ENCODE results near the gene SMC4.
A peak's percentile ranks its signal among the peaks of the same experiment; 100 is the strongest.

The SMC4 gene

DNA sequence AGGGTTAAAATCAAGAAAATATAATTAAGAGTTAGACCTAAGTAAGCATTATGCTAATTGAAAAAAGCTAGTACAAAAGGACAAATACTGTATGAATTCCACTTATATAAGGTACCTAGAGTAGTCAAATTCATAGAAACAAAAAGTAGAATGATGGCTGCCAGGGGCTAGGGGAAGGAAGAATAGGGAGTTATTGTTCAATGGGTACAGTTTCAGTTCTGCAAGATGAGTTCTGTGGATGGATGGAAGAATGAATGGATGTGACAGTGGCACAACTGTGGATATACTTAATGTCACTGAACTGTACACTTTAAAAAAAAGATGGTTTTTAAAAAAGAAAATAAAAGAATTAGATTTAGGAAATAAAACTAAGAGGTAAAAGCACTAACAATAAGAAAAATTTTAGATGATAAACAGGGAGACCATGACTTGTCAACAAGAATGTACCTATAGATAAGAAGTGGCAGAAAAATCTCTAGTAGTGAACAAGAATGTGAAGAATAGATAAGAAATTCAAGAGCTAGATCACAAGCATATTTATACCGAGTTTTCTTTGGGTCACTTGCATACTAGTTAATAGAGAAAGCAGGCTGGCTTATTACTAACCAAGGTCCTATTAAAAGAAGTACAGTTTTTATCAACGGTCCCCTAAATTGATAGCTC lies 6.0 kb upstream of the SMC4 start:
- DNase-seq (ENCODE audit: low read depth): no peak
- TF ChIP-seq, protein P1, sequence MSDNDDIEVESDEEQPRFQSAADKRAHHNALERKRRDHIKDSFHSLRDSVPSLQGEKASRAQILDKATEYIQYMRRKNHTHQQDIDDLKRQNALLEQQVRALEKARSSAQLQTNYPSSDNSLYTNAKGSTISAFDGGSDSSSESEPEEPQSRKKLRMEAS (IDR thresholded peaks at IDR 0.05; ENCODE audit: low read depth, low read length): no peak
- TF ChIP-seq POLR2A (IDR thresholded peaks at IDR 0.05; ENCODE audit: extremely low read depth, insufficient read length): no peak
- TF ChIP-seq, protein P2, sequence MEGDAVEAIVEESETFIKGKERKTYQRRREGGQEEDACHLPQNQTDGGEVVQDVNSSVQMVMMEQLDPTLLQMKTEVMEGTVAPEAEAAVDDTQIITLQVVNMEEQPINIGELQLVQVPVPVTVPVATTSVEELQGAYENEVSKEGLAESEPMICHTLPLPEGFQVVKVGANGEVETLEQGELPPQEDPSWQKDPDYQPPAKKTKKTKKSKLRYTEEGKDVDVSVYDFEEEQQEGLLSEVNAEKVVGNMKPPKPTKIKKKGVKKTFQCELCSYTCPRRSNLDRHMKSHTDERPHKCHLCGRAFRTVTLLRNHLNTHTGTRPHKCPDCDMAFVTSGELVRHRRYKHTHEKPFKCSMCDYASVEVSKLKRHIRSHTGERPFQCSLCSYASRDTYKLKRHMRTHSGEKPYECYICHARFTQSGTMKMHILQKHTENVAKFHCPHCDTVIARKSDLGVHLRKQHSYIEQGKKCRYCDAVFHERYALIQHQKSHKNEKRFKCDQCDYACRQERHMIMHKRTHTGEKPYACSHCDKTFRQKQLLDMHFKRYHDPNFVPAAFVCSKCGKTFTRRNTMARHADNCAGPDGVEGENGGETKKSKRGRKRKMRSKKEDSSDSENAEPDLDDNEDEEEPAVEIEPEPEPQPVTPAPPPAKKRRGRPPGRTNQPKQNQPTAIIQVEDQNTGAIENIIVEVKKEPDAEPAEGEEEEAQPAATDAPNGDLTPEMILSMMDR (IDR thresholded peaks at IDR 0.05; ENCODE audit: low read depth, low read length): no peak
- no peak for TF ChIP-seq MYC (IDR thresholded peaks at IDR 0.05; ENCODE audit: low read depth, low read length)
- no peak overlapping the region for H3K4me3 ChIP-seq (ENCODE audit: low read depth, low read length)

DNA sequence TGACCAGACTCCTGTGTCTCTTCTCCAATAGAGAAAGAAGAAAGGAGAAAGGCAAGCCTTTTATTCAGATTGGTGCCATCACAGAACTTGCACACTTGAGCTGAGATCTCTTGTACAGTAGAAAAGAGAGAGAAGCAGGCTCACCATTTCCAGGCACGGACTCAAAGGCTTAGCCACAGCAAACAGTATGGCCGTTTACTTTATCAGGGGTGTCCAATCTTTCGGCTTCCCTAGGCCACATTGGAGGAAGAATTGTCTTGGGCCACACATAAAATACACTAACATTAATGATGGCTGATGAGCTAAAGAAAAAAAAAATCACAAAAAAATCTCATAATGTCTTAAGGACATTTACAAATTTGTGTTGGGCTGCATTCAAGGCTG lies 5.4 kb upstream of the SMC4 start:
- DNase-seq (ENCODE audit: low read depth): no peak
- H3K4me3 ChIP-seq (ENCODE audit: low read depth, low read length): no peak overlapping the region
- TF ChIP-seq, protein P1 (IDR thresholded peaks at IDR 0.05; ENCODE audit: low read depth, low read length): no peak
- no peak for TF ChIP-seq POLR2A (IDR thresholded peaks at IDR 0.05; ENCODE audit: extremely low read depth, insufficient read length)
- no peak for TF ChIP-seq MYC (IDR thresholded peaks at IDR 0.05; ENCODE audit: low read depth, low read length)
- TF ChIP-seq, protein P2 (IDR thresholded peaks at IDR 0.05; ENCODE audit: low read depth, low read length): no peak

DNA sequence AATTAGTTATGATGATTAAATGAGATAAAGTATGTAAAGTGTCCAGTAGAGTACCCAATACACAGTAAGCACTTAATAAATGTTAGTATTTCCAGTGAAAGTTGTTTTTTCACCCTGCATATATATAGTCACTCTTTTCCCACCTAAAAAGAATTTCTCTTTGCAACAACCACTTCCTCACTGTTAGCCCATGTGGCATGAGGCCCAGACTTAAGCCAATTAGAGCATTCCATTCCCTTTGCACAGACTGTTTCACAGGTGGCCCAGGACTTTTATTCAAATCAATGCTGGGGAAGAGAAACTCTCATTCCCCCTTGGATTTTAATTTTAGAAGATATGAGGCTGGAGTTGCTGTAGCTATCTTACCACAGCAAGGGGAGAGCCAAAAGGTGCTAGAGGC lies 4.2 kb upstream of the SMC4 start:
- peak; percentile 16 for DNase-seq (ENCODE audit: low read depth)
- H3K4me3 ChIP-seq (ENCODE audit: low read depth, low read length): no peak overlapping the region
- TF ChIP-seq MYC (IDR thresholded peaks at IDR 0.05; ENCODE audit: low read depth, low read length) (no peak), POLR2A (IDR thresholded peaks at IDR 0.05; ENCODE audit: extremely low read depth, insufficient read length) (no peak)
- TF ChIP-seq, protein P2 (IDR thresholded peaks at IDR 0.05; ENCODE audit: low read depth, low read length): no peak
- TF ChIP-seq, protein P1 (IDR thresholded peaks at IDR 0.05; ENCODE audit: low read depth, low read length): no peak

DNA sequence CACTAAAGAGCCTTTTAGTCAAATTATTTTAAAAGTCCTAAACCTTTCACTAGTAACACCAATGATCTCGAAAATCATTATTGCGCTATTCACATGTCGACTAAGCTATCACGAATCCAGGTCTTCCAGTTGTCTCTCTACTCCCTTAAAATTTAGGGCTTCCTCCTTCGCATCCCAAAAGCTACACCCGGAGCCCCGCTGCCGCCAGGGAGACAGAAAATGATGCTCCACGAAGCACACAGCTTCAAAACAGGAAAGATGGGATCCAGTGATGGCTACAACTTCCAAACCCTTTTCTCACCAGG lies 678 bp upstream of the SMC4 start:
- no peak for DNase-seq (ENCODE audit: low read depth)
- TF ChIP-seq, protein P2 (IDR thresholded peaks at IDR 0.05; ENCODE audit: low read depth, low read length): no peak
- no peak for TF ChIP-seq MYC (IDR thresholded peaks at IDR 0.05; ENCODE audit: low read depth, low read length)
- TF ChIP-seq, protein P1 (IDR thresholded peaks at IDR 0.05; ENCODE audit: low read depth, low read length): no peak
- TF ChIP-seq POLR2A (IDR thresholded peaks at IDR 0.05; ENCODE audit: extremely low read depth, insufficient read length): no peak
- peak overlapping the region; percentile 79 for H3K4me3 ChIP-seq (ENCODE audit: low read depth, low read length)

DNA sequence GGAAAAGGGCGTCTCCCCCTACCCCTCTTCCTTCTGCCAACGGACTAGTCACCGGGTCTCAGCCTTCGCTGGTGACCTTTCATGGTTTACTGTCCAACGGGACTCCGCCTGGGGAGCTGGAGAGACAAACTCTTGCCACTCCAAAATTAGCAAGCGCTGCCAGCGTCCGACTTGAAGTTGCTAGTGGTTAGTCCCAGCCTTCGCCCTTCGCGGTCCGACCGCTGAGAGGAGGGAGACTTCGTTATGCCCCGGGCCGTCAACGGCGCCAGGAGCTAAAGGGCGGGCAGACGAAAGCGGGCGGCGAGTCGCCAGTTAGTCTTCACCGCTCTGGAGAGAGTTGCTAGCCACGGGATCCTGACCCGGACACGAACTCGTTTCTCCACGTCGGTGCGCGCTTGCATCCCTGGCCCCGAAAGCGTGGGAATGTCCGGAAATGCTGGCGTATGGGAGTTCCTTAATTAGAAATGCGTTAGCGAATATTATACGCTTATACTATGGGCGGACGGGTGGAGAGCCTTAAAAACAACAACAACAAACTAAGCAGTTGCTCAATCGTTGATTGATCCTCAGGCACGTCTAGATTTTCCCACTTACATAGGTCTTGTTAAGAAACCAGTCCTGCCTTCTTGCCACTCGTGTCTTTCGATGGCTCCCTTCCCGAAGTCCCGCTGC lies 716 bp downstream of the SMC4 start:
- H3K4me3 ChIP-seq (ENCODE audit: low read depth, low read length): peak overlapping the region; percentile 79
- peak; percentile 8 for TF ChIP-seq POLR2A (IDR thresholded peaks at IDR 0.05; ENCODE audit: extremely low read depth, insufficient read length)
- no peak for TF ChIP-seq MYC (IDR thresholded peaks at IDR 0.05; ENCODE audit: low read depth, low read length)
- TF ChIP-seq, protein P1 (IDR thresholded peaks at IDR 0.05; ENCODE audit: low read depth, low read length): no peak
- peak; percentile 63 for DNase-seq (ENCODE audit: low read depth)

DNA sequence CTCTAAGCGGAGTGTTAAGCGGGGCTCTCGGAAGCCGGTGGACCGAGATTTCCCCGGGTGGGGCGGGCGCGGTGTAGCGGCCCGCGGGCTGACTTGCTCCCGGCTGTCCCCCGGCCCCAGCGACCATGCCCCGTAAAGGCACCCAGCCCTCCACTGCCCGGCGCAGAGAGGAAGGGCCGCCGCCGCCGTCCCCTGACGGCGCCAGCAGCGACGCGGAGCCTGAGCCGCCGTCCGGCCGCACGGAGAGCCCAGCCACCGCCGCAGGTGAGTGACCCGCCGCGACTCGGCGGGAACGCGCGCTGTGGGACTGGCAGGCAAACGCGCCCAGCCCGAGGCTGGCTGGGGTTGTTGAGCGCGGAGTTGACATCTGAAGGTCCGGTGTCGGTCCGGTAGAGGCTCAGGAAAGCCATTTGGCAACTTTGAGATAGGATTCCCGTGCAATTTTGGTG lies 1.3 kb downstream of the SMC4 start:
- peak; percentile 47 for DNase-seq (ENCODE audit: low read depth)

More for the DNA sequence above, 1.3 kb downstream of the SMC4 start:
- no peak for TF ChIP-seq MYC (IDR thresholded peaks at IDR 0.05; ENCODE audit: low read depth, low read length)
- TF ChIP-seq, protein P1 (IDR thresholded peaks at IDR 0.05; ENCODE audit: low read depth, low read length): no peak
- TF ChIP-seq, protein P2 (IDR thresholded peaks at IDR 0.05; ENCODE audit: low read depth, low read length): no peak
- TF ChIP-seq POLR2A (IDR thresholded peaks at IDR 0.05; ENCODE audit: extremely low read depth, insufficient read length): no peak
- peak overlapping the region; percentile 79 for H3K4me3 ChIP-seq (ENCODE audit: low read depth, low read length)

Measured in NB4 (cell line).